ENCODE data around the gene SMIM1.

The SMIM1 gene, protein sequence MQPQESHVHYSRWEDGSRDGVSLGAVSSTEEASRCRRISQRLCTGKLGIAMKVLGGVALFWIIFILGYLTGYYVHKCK

DNA sequence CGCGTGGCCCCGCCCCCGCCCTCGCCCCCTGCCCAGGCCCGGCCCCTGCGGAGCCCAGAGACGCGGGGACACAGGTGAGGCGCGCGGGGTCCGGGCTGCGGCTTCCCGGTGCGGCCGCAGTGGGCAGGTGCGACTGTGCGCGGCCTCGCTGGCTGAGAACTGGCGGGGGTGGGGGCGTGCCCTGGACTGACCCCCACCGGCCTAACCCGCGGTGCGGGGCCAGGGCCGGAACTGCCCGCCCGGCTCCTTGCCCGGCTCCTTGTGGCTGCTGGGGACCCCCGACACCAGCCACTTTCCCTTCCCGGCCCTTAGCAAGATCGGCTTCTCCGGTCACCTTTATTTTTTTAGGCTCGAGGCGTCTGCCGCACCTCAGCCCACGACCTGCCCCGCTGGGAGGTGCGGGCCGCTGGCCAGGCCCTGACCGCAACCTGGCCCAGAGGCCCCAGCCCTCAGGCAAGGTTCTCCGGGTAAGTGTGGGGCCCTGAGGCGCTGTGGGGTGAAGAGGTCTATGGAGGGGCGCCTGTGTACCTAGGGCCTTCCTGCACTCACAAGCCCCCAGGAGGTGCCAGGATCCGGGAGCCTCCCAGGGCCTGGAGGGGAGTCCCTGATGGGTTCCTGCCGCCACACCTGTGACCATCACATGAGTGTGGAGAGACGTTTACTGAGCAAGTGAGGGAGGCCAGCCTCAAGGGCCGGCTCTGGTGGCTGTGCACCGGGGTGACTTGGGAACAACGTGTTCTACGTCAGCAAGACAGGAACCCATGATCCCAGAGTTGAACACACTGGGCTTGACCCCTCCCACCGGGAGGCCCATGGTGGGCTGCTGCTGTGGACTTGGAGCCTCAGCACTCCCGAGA is at the start of gene SMIM1:
Gene SMIM1 (plus strand): TSS at position 35 of the 857 bp plus-strand sequence. CDS start 2,625 bp downstream, outside the sequence.
- DNase-seq (ENCODE audit: low read depth), result no peak

DNA sequence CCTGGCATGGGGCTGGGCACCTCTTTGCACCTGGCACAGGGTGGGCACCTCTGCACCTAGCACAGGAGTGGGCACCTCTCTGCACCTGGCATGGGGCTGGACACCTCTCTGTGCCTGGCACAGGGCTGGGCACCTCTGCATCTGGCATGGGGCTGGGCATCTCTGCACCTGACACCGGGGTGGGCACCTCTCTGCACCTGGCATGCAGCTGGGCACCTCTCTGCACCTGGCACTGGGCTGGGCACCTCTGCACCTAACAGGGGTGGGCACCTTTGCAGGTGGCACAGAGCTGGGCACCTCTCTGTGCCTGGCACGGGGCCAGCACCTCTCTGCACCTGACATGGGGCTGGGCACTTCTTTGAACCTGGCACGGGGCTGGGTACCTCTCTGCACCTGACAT is 49.7 kb upstream of the SMIM1 start:
- no peak for DNase-seq (ENCODE audit: low read depth)

DNA sequence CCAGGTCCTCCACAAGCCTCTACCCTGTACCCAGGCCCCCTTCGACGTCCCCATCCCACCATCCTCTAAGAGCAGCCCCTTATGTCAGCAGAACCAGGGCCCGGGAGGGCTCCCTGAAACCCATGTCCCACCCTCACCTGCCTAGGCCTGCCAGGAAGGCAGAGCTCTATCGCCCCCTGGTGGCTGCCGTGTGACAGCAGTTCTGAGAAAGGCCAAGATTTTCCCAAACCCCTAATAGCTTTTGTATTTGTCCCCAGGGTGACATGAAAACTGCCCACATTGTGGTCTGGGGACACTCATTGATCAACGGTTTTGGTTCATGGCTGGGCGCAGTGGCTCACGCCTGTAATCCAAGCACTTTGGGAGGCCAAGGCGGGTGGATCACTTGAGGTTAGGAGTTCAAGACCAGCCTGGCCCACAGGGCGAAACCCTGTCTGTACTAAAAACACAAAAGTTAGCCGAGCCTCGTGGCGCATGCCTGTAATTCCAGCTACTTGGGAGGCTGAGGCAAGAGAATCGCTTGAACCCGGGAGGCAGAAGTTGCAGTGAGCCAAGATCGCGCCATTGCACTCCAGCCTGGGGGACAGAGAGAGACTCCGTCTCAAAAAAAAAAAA is 48.0 kb upstream of the SMIM1 start:
- peak; percentile 51 for DNase-seq (ENCODE audit: low read depth)

DNA sequence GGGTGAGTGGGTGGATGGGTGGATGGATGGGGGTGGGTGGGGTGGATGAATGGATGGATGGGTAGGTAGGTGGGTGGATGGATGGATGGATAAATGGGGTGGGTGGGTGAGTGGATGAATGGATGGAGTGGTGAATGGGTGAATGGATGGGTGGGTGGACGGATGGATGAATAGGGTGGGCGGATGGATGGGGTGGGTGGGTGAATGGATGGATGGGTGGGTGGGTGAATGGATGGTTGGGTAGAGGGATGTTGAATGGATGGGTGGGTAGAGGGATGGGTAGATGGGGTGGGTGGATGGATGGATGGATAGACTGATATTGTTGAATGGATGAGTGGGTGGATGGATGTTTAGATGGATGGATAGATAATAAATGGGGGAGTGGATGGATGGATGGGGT is 47.2 kb upstream of the SMIM1 start:
- DNase-seq (ENCODE audit: low read depth), result no peak

DNA sequence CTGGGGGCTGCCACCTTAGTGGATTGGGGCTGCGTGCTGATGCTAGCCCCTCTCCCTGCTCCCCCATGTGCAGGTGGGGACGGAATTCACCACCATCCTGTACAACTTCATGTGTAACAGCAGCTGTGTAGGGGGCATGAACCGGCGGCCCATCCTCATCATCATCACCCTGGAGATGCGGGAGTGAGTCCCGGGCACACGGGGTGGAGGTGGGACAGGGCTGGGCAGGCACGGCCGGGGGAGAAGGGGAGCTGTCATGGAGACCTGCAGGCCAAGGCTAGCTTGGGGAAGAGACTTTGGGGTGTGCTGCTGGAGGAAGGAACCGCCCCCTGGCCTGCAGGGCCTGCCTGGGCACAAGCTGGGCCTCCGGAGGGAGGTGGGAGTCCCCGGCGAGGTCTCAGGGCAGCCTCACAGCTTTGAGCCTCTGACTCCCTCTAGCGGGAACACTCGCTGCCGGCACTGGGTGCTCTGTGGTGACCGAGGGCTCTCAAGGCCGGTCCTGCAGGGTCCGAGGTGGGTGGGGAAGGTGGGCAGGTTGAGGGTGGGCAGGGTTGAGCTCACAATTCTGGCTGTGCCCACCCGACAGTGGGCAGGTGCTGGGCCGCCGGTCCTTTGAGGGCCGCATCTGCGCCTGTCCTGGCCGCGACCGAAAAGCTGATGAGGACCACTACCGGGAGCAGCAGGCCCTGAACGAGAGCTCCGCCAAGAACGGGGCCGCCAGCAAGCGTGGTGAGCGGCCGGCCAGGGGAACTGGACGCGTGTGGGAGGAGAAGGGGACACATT is 45.3 kb upstream of the SMIM1 start:
- no peak for DNase-seq (ENCODE audit: low read depth)

DNA sequence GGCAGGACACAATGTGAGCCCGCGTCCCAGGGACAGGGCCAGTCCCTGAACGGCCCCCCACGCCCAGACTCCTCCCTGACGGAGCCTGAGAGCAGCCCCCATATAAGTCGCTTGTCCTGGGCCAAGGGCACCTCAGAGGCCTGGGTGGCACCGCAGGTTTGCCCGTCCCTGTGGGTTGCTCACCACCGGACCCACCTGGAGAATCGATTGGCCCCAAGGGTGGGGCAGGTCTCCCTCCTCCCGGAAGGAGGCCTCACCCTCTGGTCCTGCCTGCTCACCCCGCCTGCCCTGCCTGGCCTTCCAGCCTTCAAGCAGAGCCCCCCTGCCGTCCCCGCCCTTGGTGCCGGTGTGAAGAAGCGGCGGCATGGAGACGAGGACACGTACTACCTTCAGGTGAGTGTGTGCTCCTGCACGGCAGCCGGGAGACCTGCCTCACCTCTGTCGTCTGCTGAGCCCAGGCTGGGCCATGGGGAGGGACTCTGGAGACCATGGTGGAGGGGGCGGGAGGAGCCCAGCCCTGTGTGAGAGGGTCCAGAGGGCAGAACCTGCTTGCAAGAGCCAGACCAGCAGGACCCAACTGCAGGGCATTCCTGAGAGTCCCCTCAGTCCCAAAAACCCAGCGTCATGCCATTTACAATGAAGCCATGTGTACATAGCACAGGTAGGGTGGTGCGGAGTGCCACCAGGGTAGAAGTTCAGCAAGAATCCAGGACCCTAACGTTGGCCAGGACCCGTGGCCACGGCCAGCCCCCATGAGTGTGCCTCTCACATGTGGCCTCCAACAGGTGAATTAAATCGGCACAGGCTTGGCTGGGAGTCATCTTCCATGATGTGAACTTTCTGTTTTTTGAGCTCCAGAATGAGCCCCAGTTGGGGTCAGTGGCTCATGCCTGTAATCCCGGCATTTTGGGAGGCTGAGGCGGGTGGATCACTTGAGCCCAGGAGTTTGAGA is 44.4 kb upstream of the SMIM1 start:
- DNase-seq (ENCODE audit: low read depth), result no peak

DNA sequence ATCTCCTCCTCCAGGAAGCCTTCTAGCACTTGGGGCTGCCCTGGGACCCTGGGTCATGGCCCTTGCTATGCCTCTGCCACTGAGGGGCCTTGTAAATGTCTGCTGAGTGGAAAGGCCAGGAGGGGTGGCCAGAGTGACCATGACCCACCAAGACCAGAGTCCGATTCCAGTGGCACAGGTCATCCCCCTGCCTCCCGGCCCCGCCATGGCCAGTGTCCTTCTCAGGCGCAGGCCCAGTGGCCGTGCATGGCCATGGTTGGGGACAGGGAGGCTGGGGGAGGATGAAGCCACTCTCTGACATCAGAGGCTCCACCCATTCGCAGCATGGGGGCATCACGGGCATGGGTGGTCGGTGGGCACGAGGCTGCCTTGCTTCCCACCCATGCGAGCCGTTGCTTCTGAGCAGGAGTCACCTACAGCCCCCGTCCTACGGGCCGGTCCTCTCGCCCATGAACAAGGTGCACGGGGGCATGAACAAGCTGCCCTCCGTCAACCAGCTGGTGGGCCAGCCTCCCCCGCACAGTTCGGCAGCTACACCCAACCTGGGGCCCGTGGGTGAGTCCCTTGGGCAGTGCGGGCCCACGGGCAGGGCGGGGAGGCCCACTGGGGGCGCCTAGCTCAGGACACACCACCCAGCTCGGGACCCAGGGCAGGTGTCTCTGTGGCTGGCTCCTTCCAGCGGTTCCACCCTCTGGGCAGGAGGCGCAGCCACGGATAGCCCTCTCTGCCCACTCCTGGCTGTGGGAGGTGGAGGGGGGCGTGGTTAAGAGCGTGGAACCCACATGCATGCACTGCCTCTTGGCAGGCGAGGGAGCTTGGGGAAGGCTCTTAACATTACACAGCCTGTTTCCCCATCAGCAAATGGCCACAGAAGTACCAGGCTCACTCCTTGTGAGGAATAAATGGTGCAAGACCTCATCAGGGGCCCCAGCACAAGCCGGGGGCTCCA is 42.7 kb upstream of the SMIM1 start:
- no peak for DNase-seq (ENCODE audit: low read depth)

DNA sequence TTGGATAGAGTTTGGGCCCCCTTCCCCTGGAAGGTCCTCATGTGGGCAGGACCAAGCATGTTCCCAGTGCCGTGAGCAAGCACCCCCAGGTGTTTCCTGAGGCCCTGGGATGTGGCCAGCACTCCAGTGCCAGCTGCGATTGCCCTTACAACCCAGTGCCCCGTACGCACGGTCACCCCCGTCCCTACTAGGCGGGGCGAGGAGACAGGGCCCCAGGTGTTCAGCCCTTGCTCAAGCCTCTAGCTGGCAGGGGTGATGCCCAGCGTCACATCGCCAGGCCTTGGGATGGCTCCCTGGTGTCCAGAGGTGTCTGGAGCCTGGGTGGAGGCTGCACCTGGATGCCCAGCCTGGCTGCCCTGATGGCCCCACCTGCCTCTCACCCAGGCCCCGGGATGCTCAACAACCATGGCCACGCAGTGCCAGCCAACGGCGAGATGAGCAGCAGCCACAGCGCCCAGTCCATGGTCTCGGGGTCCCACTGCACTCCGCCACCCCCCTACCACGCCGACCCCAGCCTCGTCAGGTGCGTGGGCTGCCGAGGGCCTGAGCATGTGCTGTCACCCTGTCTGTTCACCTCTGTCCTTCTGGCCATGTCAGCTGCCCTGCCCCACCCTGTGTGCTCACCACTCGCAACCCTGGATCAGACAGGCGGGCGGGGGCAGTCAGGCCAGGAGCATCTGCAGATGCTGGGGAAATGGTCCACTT is 41.9 kb upstream of the SMIM1 start:
- DNase-seq (ENCODE audit: low read depth), result no peak

DNA sequence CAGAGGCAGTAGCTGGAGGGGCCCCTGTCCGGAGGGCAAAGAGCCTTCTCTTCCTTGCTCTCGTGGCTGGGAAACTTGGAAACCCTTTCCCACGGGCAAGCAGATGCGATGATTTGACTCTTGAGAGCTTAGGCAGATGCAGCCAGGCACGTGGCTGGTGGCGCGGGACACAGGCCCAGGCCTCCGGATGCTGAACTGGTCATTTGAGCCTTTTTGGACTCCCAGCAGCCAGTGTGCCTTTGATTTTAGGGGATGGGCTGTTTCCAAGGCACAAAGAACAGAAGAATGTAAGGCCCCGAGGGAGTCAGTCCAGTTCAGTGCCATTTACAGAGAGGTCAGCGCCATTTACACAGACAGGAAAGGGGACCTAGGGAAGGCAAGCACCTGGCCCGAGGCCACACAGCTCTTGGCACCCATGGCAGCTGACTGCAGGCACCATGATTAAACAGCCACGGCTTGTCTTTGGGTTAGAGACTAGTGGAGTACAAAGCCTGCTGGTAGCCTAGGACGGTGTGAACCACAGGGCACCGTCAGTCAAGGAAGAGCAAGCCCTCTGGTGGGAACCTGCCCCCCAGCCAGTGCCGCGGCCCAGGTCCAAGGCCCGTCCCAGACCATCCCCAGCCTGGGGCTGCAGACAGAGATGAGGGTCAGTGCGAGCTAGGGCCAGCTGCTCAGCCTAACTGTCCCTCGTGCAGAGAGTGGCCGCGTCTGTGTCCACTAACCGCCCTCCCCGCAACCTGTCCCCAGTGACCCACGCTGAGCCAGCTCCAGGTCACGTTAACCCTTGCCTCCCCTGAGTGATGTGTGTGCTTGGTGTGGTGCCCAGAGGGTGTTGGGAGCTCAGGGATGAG is 40.7 kb upstream of the SMIM1 start:
- no peak for DNase-seq (ENCODE audit: low read depth)

DNA sequence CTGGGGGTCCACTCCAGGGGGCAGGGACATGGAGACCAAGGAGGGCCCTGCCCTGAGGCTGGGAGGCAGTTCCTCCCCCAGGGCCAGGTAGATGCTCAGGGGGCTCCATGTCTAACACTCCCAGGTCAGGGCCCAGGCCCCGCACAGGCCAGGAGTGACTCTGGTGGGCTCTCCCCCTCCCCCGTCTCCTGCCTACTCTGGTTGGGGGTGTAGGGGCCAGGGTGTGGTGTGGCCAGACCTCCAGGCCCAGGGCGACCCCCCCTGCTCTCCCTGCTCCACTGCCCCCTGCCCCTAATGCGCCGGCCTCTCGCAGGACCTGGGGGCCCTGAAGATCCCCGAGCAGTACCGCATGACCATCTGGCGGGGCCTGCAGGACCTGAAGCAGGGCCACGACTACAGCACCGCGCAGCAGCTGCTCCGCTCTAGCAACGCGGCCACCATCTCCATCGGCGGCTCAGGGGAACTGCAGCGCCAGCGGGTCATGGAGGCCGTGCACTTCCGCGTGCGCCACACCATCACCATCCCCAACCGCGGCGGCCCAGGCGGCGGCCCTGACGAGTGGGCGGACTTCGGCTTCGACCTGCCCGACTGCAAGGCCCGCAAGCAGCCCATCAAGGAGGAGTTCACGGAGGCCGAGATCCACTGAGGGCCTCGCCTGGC is 40.0 kb upstream of the SMIM1 start:
- no peak for DNase-seq (ENCODE audit: low read depth)

DNA sequence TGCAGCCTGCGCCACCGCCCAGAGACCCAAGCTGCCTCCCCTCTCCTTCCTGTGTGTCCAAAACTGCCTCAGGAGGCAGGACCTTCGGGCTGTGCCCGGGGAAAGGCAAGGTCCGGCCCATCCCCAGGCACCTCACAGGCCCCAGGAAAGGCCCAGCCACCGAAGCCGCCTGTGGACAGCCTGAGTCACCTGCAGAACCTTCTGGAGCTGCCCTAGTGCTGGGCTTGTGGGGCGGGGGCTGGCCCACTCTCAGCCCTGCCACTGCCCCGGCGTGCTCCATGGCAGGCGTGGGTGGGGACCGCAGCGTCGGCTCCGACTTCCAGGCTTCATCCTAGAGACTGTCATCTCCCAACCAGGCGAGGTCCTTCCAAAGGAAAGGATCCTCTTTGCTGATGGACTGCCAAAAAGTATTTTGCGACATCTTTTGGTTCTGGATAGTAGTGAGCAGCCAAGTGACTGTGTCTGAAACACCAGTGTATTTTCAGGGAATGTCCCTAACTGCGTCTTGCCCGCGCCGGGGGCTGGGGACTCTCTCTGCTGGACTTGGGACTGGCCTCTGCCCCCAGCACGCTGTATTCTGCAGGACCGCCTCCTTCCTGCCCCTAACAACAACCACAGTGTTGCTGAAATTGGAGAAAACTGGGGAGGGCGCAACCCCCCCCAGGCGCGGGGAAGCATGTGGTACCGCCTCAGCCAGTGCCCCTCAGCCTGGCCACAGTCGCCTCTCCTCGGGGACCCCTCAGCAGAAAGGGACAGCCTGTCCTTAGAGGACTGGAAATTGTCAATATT is 39.3 kb upstream of the SMIM1 start:
- DNase-seq (ENCODE audit: low read depth), result no peak

DNA sequence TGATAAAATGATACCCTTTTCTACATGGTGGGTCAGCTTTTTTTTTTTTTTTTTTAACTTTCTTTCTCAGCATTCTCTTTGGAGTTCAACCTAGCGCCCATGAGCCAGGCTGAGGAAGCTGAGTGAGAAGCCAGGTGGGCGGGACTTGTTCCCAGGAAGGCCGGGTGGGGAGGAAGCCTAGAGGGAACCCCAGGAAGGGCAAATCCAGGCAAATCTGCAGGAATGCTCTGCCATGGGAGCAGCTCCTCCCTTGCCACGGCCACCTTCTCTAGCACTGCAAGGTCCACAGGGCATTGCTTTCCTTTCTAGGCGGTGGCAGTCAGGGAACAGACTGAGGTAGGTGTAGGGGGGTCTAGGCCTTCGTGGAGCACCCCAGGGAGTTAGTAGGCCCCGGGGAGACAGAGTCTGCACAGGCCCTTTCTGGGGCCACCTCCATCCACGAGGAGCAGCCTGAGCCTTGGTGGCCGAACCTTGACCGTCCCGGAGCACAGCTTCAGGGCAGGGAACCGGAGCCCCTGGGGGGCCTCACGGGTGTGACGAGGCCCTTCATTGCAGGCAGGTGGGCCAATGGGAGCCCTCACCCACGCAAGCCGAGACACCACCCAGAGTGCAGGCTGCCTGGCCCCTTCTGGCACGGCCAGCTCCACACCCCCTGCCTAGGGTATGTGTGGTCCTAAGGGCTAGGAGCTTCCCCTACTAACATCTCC is 38.5 kb upstream of the SMIM1 start:
- no peak for DNase-seq (ENCODE audit: low read depth)

DNA sequence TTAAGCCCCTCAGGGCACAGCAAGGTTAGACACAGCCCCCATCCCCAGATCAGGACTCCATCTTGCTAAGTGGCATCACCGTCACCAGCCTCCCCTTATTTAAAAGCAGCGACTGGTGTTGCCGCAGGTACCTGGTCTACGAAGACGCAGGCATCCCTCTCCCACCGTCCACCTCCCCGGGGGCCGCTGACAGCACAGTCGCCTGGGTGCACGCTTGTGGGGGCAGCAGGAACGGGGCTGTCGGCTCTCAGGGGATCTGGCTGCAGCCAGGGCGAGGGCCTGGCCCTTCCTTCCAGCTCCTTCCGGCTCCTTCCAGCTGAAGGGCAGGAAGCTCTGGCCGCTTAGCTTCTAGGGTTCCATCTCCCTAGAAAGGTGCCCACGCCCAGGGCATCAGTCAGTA is 37.9 kb upstream of the SMIM1 start:
- no peak for DNase-seq (ENCODE audit: low read depth)

DNA sequence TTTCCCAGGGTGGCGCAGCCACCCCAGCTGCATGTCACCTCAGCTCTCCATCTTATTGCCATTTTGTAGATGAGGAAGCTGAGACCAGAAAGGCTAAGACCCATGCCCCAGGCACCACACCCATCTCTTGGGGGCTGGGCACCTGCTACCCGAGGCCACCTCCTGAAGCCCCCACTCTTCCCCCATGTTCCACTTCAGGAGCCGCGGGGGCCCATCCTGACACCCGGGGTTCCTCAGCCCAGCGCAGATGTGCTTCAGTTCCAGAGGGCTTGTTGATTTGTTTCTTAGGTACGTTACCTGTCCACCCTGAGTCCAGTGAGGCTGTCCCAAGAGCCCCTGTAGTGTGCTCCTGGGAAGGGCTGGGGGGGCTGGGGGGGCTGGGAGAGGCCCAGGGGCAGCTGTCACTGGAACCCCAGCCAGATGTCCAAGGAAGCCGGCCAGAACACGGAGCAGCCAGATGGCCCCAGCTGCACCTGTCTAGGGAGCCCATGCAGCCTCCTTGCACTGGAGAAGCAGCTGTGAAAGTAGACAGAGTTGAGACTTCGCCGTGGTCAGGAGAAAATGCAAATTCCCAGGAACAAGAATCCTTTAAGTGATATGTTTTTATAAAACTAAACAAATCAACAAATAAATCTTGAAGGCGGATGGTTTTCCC is 37.4 kb upstream of the SMIM1 start:
- DNase-seq (ENCODE audit: low read depth), result no peak

DNA sequence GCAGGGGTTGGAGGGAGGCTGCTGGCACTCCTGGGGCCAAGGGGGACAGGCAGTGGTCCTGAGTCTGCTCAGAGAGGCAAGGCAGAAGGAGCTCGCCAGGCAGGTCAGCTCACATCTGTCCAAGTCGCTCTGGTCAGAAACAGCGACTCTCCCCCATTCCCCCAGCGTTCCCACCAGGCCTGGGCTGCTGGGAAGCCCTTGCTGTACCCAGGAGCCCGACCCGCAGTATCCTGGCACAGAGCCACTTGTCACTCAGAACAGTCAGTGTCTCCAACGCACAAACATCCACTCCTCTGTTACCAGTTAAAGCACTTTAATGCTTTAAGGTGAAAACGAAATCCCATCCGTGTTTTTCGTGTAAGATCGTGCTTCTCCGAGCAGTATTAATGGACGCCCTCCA is 36.9 kb upstream of the SMIM1 start:
- no peak for DNase-seq (ENCODE audit: low read depth)

DNA sequence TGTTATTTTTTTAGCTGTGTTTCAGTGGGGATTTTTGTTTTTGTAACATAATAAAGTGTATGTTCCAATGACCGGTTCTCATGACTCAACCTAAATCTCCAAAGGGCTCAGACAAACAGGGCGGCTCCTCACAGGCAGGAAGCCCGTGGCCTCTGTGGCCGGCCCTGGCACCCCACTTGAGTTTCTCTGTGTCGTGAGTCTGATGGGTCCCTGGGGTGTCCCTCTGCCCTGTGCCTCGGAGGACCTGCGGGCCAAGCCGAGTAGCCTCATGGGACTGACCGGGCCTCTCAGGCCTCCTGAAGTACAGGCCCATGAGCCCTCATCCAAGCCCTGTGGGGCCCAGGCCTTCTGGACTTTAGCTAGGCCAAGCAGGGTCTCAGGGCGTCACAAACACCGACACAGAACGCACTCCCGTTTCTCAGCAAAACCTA is 36.4 kb upstream of the SMIM1 start:
- DNase-seq (ENCODE audit: low read depth), result no peak
